Measurements from ENCODE around the gene CACNA1D. TPM values are rescaled to one million over a fixed set of nuclear protein-coding genes. Genes with fewer than 3 reads are reported as not detected.

The CACNA1D gene
- total RNA-seq, 2 donors from 2014 or later: 9.9 to 20.4 TPM

DNA sequence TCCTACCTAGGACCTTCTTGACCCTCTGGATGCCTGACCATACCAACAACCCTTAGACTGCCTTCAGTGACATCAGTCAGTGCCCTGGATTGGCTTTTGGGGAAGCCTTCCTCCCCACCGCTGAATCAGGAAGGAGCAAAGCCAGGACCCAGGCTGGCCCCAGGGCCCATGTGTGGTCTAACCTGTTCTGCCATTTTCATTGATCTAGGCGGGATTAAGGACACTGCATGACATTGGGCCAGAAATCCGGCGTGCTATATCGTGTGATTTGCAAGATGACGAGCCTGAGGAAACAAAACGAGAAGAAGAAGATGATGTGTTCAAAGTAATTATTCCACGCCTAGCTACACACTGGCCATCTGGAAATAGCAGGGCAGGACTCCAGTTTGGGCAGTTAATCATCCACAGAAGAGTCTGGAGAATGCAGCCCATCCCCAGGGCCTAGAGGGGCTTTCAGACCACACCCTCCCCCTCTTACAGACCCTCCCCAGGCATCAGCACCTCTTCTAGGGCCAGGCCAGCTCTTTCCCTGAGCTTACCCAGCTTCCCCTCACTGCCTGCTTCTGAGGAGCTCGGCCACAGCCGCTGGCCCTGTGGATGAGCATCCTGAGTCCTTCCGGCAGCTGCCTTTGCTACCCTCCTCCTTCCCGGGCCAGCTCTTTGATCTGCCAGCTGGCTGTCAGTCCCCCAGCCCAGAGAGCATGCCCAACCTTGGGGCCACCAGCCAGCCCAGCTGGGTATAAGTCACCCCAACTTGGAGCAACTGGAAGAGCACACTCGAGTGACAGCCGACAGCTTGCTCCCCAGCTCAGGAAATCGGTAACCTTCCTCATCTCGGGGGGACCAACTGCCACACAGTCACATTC, 305.9 kb downstream of the CACNA1D start:
- H3K36me3 ChIP-seq (replicated peaks in 1 of 2; ENCODE audit: insufficient read depth in 1 of 2, low read depth in 2 of 2): no peaks in the 10 kb centered on the region
- H3K9me3 ChIP-seq: no peaks in the 10 kb centered on the region
- no peak overlapping the region for H3K4me3 ChIP-seq
- DNase-seq (no peak), ATAC-seq (no peak)
- WGBS, 2 donors: 77 to 79% methylated on average over 16 of the region's 16 CpGs
- H3K27ac ChIP-seq: no peak overlapping the region
- TF ChIP-seq, protein P1, sequence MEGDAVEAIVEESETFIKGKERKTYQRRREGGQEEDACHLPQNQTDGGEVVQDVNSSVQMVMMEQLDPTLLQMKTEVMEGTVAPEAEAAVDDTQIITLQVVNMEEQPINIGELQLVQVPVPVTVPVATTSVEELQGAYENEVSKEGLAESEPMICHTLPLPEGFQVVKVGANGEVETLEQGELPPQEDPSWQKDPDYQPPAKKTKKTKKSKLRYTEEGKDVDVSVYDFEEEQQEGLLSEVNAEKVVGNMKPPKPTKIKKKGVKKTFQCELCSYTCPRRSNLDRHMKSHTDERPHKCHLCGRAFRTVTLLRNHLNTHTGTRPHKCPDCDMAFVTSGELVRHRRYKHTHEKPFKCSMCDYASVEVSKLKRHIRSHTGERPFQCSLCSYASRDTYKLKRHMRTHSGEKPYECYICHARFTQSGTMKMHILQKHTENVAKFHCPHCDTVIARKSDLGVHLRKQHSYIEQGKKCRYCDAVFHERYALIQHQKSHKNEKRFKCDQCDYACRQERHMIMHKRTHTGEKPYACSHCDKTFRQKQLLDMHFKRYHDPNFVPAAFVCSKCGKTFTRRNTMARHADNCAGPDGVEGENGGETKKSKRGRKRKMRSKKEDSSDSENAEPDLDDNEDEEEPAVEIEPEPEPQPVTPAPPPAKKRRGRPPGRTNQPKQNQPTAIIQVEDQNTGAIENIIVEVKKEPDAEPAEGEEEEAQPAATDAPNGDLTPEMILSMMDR (IDR thresholded peaks at IDR 0.05): no peak
- TF ChIP-seq POLR2A (IDR thresholded peaks at IDR 0.05): no peak
- intact Hi-C loops (cut with DNase I): no loop called here
- no peaks in the 10 kb centered on the region for H3K27me3 ChIP-seq
- no peaks in the 10 kb centered on the region for H3K4me1 ChIP-seq

DNA sequence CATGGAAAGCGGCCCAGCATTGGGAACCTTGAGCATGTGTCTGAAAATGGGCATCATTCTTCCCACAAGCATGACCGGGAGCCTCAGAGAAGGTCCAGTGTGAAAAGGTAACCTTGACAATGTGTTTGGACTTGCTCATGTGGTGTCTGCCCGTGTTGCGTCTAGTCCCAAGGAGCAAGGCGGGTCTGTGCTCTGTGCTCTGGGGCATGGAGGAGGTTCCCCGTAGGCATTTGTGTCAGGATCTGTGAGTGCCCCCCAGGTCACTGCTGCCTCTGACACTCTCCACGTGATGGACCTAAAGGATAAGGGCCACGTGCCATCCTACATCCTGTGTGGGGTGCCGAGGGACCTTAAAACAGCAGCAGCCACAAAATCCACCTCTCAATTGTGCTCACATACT, 306.9 kb downstream of the CACNA1D start:
- H3K4me3 ChIP-seq: no peak overlapping the region
- no peak for DNase-seq
- WGBS, 2 donors: 87 to 89% methylated on average over 8 to 9 of the region's 9 CpGs

DNA sequence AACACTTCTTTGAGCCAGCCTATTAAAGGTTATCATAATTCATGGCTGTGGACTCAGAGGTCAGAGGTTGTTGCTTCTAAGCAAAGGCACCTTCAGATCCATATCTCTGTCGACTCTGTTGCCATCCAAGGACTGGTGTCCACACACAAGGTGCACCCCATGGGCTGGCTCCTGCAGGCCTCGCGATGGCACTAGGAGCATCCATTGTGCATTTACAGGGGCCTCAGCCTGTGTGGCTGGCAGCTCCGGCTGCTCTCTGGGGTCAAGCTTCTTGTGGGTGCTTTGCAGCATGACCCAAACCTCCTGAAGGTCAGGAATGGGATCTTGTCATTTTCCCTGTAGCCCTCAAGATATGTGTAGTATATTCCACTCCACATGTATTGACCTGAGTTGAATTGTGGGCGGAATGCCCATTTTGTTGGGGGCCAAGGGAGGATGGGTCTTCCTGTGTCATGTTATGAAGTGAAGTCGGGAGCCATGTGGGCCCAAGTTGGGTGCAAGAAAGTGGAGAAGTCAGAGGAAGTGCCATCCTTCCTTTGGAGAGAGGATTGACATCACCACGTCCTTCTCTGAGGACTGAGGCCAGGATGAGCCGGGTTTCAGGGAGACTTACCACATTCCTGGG, 308.0 kb downstream of the CACNA1D start:
- intact Hi-C loops (cut with DNase I): no loop called here
- Histone ChIP-seq H3K9me3 (no peaks in the 10 kb centered on the region), H3K27me3 (no peaks in the 10 kb centered on the region), H3K4me3 (no peak overlapping the region), H3K36me3 (replicated peaks in 1 of 2; ENCODE audit: insufficient read depth in 1 of 2, low read depth in 2 of 2) (no peaks in the 10 kb centered on the region), H3K4me1 (peaks cover 14% of the 10 kb centered on the region), H3K27ac (no peak overlapping the region)
- no peak for ATAC-seq
- 91 to 95% methylated on average over 8 of the region's 8 CpGs for WGBS, 2 donors
- DNase-seq: no peak
- TF ChIP-seq POLR2A (IDR thresholded peaks at IDR 0.05): no peak
- TF ChIP-seq, protein P1 (IDR thresholded peaks at IDR 0.05): no peak

More for the DNA sequence above, 306.9 kb downstream of the CACNA1D start:
- TF ChIP-seq, protein P1 (IDR thresholded peaks at IDR 0.05): no peak
- no peak for TF ChIP-seq POLR2A (IDR thresholded peaks at IDR 0.05)
- intact Hi-C loops (cut with DNase I): no loop called here
- H3K27me3 ChIP-seq: no peaks in the 10 kb centered on the region
- H3K36me3 ChIP-seq (replicated peaks in 1 of 2; ENCODE audit: insufficient read depth in 1 of 2, low read depth in 2 of 2): no peaks in the 10 kb centered on the region
- H3K9me3 ChIP-seq: no peaks in the 10 kb centered on the region
- H3K4me1 ChIP-seq: peaks cover 4% of the 10 kb centered on the region
- no peak for ATAC-seq
- H3K27ac ChIP-seq: no peak overlapping the region

GRCh38 chr3:53803124-53803815, 308.9 kb downstream of the CACNA1D start:
- H3K36me3 ChIP-seq (replicated peaks in 1 of 2; ENCODE audit: insufficient read depth in 1 of 2, low read depth in 2 of 2): no peaks in the 10 kb centered on the region
- no peaks in the 10 kb centered on the region for H3K9me3 ChIP-seq
- H3K4me3 ChIP-seq: no peak overlapping the region
- TF ChIP-seq, protein P1 (IDR thresholded peaks at IDR 0.05): no peak
- TF ChIP-seq POLR2A (IDR thresholded peaks at IDR 0.05): no peak
- intact Hi-C loops (cut with DNase I): no loop called here
- 86 to 93% methylated on average over 16 to 18 of the region's 18 CpGs for WGBS, 2 donors
- H3K27me3 ChIP-seq: no peaks in the 10 kb centered on the region
- peaks cover 21% of the 10 kb centered on the region for H3K4me1 ChIP-seq
- no peak overlapping the region for H3K27ac ChIP-seq
- DNase-seq: no peak
- no peak for ATAC-seq

Measured in body of pancreas (tissue), 4 donors.